ENCODE measurements around the gene GRM1. TPM values are rescaled to one million over a fixed set of nuclear protein-coding genes. Genes with fewer than 3 reads are reported as not detected.

Gene GRM1
- total and polyA plus RNA-seq, 2 donors (not counting 3 experiments of a cell fraction or from before 2014, with no cell fraction given), result 0.07 TPM; not detected in 1

- dilution Hi-C loops (cut with MboI; ENCODE audit: extremely low pct_ligation_motif_present, low sequenced_read_pairs), result no loop called here
- H3K36me3 ChIP-seq (ENCODE audit: control insufficient read depth in 2 of 2, extremely low read depth in 1 of 2, insufficient read depth in 2 of 2, low read length in 2 of 2), result no peaks in the 10 kb centered on the region
- H3K9me3 ChIP-seq (replicated peaks; ENCODE audit: control insufficient read depth, insufficient read depth, low read length), result no peaks in the 10 kb centered on the region
- no TSS peak for BruUV-seq (replicated peaks)
- no peaks in the 10 kb centered on the region for H3K79me2 ChIP-seq (ENCODE audit: control insufficient read depth, insufficient read depth, low read length)
- CTCF ChIA-PET, result interaction anchor here (0.8 to 1.0 kb wide), 2 partner anchors 24 to 144 kb away, joined by 3 to 4 read pairs; no protein-coding TSS in a partner anchor
- no peak overlapping the region for H3K27ac ChIP-seq (ENCODE audit: insufficient read depth, low read depth, low read length)
- peaks cover 23% of the 10 kb centered on the region for H3K4me1 ChIP-seq (ENCODE audit: control insufficient read depth, extremely low read depth, insufficient read depth, low read length)
- DNase-seq (ENCODE audit: low read depth, low spot score), result no peak
- no peak overlapping the region for H3K4me2 ChIP-seq (ENCODE audit: insufficient read depth, low read length)
- no peaks in the 10 kb centered on the region for H4K20me1 ChIP-seq (replicated peaks; ENCODE audit: control insufficient read depth, extremely low read depth, insufficient read depth, low read length)
- H3K4me3 ChIP-seq (replicated peaks in 1 of 3; ENCODE audit: insufficient read depth in 1 of 3, low read depth in 1 of 3, low read length in 3 of 3), result no peak overlapping the region
- intact Hi-C loops (cut with micrococcal nuclease), result no loop called here
- H2AFZ ChIP-seq (ENCODE audit: low read depth, low read length), result peak overlapping the region; percentile 32
- H3K9me1 ChIP-seq (replicated peaks; ENCODE audit: control insufficient read depth, extremely low read depth, insufficient read depth, low read length), result no peaks in the 10 kb centered on the region
- POLR2A ChIA-PET, result no interaction called here
- FAIRE-seq, result no peak
- TF ChIP-seq MYC (IDR thresholded peaks at IDR 0.05; ENCODE audit: low read depth, low read length) (no peak), CTCF (IDR thresholded peaks at IDR 0.05; ENCODE audit: extremely low read depth in 1 of 2, insufficient read depth in 1 of 2, low read depth in 1 of 2, low read length in 2 of 2) (no peak), POLR2A (IDR thresholded peaks at IDR 0.05; ENCODE audit: low read depth, low read length) (no peak), GATA2 (IDR thresholded peaks at IDR 0.05; ENCODE audit: insufficient read depth, insufficient read length, low read depth, low read length) (no peak), FOS (IDR thresholded peaks at IDR 0.05; ENCODE audit: borderline replicate concordance, insufficient read depth, low read length) (no peak), MAX (IDR thresholded peaks at IDR 0.05; ENCODE audit: insufficient read depth, insufficient read length) (no peak), JUN (IDR thresholded peaks at IDR 0.05; ENCODE audit: borderline replicate concordance, insufficient read depth, insufficient read length, low read depth) (no peak), POLR2AphosphoS5 (IDR thresholded peaks at IDR 0.05; ENCODE audit: insufficient read depth, low read depth, low read length) (no peak), EZH2 (IDR thresholded peaks at IDR 0.05; ENCODE audit: borderline replicate concordance, low read depth, low read length, severe bottlenecking) (no peak)
- H3K9ac ChIP-seq (replicated peaks; ENCODE audit: extremely low read depth, insufficient read depth, low read length), result no peak overlapping the region
- H3K27me3 ChIP-seq (ENCODE audit: control insufficient read depth in 2 of 2, insufficient read depth in 2 of 2, low read length in 2 of 2), result no peaks in the 10 kb centered on the region
Observed at GRCh38 chr6:146363838-146364607, 335.2 kb downstream of the GRM1 start.

All from endothelial cell of umbilical vein (primary cell).